GM06990 (cell line): ENCODE data around the gene SLC30A4.

Source experiments
- DNase-seq: peaks from one replicate; pipeline ENCODE4 v3.0.0-alpha.2; 2011; ENCODE audit not compliant: insufficient read length; ENCODE audit errors: extremely low read depth
- H3K27me3 ChIP-seq: replicated peaks from 2 replicates; pipeline ENCODE4 v1.6.0; 2011; ENCODE audit warnings: low read length; ENCODE audit not compliant: control insufficient read depth, insufficient read depth
- H3K36me3 ChIP-seq: 2 replicates; pipeline ENCODE4 v1.5.1; 2011; ENCODE audit warnings: low read length; ENCODE audit not compliant: control insufficient read depth, insufficient read depth
- H3K4me3 ChIP-seq: replicated peaks from 2 replicates; pipeline ENCODE4 v1.5.1; 2011; ENCODE audit warnings: low read depth, mild to moderate bottlenecking, control low read depth, low read length
- CTCF ChIP-seq: IDR thresholded peaks from 2 replicates; pipeline ENCODE4 v1.5.1; 2011; ENCODE audit warnings: low read length, control low read depth, mild to moderate bottlenecking, inconsistent platforms; ENCODE audit not compliant: insufficient read depth, poor library complexity, severe bottlenecking

Gene SLC30A4

GRCh38 chr15:45522328-45523165 lies at the start of gene SLC30A4:
TSS of gene SLC30A4 (minus strand) at chr15:45522755. CDS start at chr15:45522354, 401 bp downstream.
- DNase-seq, result peak; percentile 66
- TF ChIP-seq CTCF, result peak; percentile 44
- H3K36me3 ChIP-seq, result no peaks in the 10 kb centered on the region
- no peaks in the 10 kb centered on the region for H3K27me3 ChIP-seq
- H3K4me3 ChIP-seq, result peak within 1 kb of the TSS; percentile 77

- Histone ChIP-seq H3K36me3 (no peaks in the 10 kb centered on the region), H3K4me3 (no peak overlapping the region), H3K27me3 (no peaks in the 10 kb centered on the region)
- DNase-seq, result no peak
- TF ChIP-seq CTCF, result no peak
Measured at GRCh38 chr15:45555934-45556608, 33.5 kb upstream of the SLC30A4 start.

- Histone ChIP-seq H3K27me3 (no peaks in the 10 kb centered on the region), H3K36me3 (no peaks in the 10 kb centered on the region), H3K4me3 (no peak overlapping the region)
- TF ChIP-seq CTCF, result no peak
- no peak for DNase-seq
Measured at GRCh38 chr15:45551676-45552075, 29.1 kb upstream of the SLC30A4 start.

GRCh38 chr15:45550436-45550835 lies 27.9 kb upstream of the SLC30A4 start:
- DNase-seq, result no peak
- TF ChIP-seq CTCF, result no peak

GRCh38 chr15:45549541-45550220 lies 27.1 kb upstream of the SLC30A4 start:
- Histone ChIP-seq H3K36me3 (no peaks in the 10 kb centered on the region), H3K4me3 (no peak overlapping the region), H3K27me3 (no peaks in the 10 kb centered on the region)
- TF ChIP-seq CTCF, result no peak
- DNase-seq, result no peak

More at GRCh38 chr15:45550436-45550835, 27.9 kb upstream of the SLC30A4 start:
- Histone ChIP-seq H3K36me3 (no peaks in the 10 kb centered on the region), H3K4me3 (no peak overlapping the region), H3K27me3 (no peaks in the 10 kb centered on the region)
